LNCaP clone FGC (cell line): ENCODE data around the gene GLS.

Source experiments
- DNase-seq: peaks from one replicate; pipeline ENCODE4 v3.0.0-alpha.2; 2011; ENCODE audit warnings: low read depth
- H3K4me3 ChIP-seq: 2 replicates; pipeline ENCODE4 v1.5.1; 2011; ENCODE audit warnings: mild to moderate bottlenecking, low read depth, low read length, control low read depth
- CTCF ChIP-seq: IDR thresholded peaks from 2 replicates; pipeline ENCODE4 v1.5.1; 2012; ENCODE audit warnings: mild to moderate bottlenecking; ENCODE audit not compliant: control insufficient read depth, insufficient read depth; ENCODE audit errors: extremely low read depth

GLS gene

GRCh38 chr2:190838492-190838910, 42.1 kb upstream of the GLS start:
- no peak for DNase-seq
- no peak overlapping the region for H3K4me3 ChIP-seq
- no peak for TF ChIP-seq CTCF

GRCh38 chr2:190840569-190841172, 40.0 kb upstream of the GLS start:
- DNase-seq = no peak
- no peak for TF ChIP-seq CTCF
- H3K4me3 ChIP-seq = no peak overlapping the region

DNA sequence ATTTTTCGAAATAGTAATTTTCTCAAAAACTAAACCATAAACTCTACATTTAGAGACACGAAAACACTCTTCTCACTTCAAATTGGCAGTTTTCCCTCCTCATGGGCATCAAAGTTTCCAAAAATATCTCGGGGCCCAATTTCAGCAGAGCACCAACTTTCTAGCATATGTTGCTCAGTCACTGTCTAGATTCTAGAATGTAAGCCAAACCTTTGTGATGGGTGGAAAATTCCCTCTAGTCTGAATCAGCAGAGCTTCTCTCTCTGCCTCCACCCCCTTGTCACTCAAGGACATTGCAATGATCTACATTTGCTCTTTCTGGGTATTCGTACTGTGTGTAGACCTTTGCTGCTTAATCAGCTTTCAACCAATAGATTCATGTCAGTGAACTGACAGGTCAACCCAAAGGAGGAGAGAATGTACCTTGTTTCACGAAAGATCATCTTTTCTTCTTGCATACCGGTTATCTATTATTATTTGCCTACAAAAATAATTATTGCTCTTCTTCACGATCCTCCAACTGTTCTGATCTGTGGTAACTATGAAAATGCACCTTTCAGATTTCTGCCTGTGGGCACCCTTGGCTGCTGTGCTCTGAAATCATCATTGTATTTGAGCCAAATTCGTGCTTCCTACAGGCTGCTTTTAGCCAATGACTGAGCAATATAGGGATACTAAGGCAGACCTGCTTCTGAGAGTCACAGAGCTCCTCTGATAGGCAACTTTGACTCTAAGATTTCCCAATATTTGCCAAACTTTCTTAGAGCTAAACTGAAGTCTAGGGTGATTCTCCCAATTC, 38.7 kb upstream of the GLS start:
- no peak for DNase-seq
- no peak for TF ChIP-seq CTCF
- H3K4me3 ChIP-seq = no peak overlapping the region

DNA sequence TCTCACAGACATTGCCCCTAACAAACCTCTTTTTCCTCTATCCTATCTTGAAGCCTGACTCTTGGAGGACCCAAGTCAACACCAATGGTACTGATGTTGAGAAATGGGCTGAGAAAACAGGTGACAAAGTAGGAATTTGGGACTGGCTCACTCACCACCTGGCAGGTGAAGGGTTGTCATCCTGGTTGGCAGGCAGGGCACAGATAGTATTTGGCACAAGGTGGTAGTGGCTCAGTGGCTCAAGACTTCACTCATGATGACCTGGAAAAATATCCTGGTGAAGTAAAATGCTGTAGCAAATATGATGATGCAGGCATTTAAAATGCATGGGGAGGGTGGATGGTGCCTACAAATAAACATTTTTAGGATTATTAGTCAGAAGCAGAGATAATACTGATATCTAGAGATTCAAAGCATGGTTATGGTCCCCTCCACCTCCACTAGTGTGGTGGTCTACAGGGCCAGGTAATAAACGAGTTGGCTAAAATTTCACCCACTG, 38.0 kb upstream of the GLS start:
- no peak overlapping the region for H3K4me3 ChIP-seq
- DNase-seq = no peak
- TF ChIP-seq CTCF = no peak

DNA sequence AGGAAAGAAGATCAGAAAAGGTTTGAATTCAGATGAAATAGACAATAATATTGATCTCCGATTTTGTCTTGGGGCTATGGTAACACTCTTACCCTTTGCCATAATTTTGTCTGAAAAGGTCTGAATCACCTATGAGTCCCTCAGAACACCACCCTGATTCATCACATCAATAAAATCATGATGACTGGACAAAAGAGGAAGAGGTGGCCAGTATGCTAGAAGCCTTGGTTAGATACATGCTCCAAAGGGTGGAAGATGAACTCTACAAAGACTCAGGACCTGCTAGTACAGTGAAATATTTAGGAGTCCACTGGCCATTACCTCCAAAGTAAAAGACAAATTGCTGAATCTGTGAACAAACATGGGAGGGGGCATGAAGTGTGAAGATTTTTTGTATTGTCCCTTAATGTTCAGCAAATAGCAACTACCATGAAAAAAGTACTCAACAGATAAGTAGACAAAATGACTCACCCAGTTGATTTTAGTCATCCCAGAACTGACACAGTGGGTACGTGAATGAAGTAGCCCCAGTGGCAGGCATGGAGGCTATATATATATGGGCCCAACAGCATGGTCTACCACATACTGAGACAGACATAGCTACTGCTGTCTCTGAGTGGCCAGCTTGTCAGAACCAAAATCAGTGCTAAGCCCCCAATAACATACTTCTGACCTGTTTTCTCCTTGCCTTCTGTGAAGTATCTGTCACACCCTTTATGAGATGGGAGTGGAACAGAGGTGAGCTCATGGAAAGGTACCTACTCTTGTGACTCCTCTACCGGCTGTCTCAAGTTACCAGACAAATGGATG, 36.5 kb upstream of the GLS start:
- DNase-seq = no peak
- TF ChIP-seq CTCF = no peak
- no peak overlapping the region for H3K4me3 ChIP-seq

DNA sequence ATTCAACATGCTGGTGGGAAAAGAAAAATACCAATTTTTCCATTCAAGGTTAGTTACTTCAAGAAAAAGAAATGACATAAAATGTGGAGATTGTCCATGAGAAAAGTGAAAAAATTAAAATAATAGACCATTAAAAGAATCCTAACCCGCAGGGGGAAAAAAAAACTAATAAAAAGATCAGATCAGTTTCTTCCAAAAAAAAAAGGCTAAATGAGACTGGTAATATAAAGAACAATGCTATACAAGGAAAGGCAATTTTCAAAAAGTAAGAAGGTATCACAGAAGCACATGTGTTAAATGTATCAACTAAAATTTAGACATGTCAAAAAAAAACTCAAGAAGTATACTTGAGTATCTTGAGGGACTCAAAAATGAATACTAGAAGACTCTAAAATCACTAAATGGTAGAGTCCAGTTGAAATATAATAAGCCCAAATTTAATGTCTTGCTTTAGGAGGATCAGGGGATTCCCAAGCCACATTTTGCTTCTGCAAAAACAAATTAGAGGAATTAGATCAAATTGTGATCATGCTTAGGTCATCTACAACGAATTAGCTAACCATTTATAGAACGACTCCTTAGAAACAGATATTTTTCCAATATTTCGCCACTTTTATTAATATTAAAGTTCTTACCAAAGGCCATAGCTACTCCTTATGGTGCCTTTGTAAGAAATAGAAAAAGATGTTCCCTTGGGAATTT, 35.8 kb upstream of the GLS start:
- no peak for TF ChIP-seq CTCF
- no peak overlapping the region for H3K4me3 ChIP-seq
- DNase-seq = no peak
